Measurements from ENCODE around the gene SLC17A8. TPM values are rescaled to one million over a fixed set of nuclear protein-coding genes. Genes with fewer than 3 reads are reported as not detected.

Gene SLC17A8
- total RNA-seq, 1 donor from 2014 or later: 2.6 TPM

DNA sequence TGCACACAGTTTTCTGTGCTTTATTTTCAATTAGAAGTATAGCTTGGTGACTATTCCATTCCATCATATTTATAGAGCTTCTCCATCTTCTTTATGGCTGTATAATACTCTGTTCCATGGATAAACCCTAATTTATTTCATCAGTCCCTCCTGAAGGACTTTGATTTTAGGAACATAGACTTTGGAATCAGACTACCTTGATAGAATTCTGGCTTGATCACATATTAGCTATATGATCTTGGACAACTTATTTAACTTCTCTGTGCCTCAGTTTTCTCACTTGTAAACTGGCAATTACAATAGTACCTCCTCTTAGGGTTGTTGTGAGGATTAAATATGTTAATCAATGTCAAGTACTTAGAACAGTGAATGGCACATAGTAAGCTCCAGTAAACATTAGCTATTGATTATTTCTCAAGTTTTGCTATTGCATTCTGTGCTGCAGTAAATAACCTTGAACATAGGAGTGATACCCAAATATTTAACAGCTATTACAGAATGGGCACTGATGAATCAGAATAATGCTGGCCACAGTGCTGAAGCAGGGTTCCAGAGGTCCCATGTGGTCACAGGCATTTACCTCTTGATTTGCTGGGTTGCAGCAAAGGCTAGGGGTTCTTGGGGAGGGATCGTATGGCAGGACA, 104.6 kb downstream of the SLC17A8 start:
- Mint-ChIP-seq H3K27me3 (no peaks in the 10 kb centered on the region), H3K36me3 (no peaks in the 10 kb centered on the region), H3K9me3 (no peaks in the 10 kb centered on the region), H3K4me3 (no peak overlapping the region), H3K4me1 (ENCODE audit: unreplicated experiment) (no peaks in the 10 kb centered on the region), H3K27ac (no peak overlapping the region)
- TF ChIP-seq, protein P1, sequence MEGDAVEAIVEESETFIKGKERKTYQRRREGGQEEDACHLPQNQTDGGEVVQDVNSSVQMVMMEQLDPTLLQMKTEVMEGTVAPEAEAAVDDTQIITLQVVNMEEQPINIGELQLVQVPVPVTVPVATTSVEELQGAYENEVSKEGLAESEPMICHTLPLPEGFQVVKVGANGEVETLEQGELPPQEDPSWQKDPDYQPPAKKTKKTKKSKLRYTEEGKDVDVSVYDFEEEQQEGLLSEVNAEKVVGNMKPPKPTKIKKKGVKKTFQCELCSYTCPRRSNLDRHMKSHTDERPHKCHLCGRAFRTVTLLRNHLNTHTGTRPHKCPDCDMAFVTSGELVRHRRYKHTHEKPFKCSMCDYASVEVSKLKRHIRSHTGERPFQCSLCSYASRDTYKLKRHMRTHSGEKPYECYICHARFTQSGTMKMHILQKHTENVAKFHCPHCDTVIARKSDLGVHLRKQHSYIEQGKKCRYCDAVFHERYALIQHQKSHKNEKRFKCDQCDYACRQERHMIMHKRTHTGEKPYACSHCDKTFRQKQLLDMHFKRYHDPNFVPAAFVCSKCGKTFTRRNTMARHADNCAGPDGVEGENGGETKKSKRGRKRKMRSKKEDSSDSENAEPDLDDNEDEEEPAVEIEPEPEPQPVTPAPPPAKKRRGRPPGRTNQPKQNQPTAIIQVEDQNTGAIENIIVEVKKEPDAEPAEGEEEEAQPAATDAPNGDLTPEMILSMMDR (conservative IDR thresholded peaks at IDR 0.05): no peak
- no peak for DNase-seq (ENCODE audit: extremely low spot score, unreplicated experiment)

DNA sequence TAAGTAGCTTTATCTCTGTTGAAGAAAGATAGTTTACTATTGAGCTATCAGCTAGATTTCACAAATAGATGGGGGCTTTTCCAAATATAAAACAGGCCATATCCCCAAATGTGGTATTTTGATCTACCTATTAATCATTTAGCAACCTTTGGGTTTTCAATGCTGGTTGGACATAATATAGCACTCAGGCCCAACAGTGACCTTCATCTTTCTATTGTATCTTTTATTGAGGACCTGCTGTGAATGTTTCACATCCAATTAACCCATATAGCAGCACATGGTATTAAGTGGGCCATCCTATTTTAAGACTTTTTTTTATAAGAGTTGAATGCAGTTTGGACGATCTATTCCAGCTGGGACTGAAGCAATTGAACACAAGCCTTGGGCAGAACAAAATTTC, 106.8 kb downstream of the SLC17A8 start:
- Mint-ChIP-seq H3K27me3 (no peaks in the 10 kb centered on the region), H3K4me1 (ENCODE audit: unreplicated experiment) (no peaks in the 10 kb centered on the region), H3K27ac (no peak overlapping the region), H3K9me3 (no peaks in the 10 kb centered on the region), H3K36me3 (no peaks in the 10 kb centered on the region), H3K4me3 (no peak overlapping the region)
- TF ChIP-seq, protein P1 (conservative IDR thresholded peaks at IDR 0.05): no peak
- DNase-seq (ENCODE audit: extremely low spot score, unreplicated experiment): no peak

DNA sequence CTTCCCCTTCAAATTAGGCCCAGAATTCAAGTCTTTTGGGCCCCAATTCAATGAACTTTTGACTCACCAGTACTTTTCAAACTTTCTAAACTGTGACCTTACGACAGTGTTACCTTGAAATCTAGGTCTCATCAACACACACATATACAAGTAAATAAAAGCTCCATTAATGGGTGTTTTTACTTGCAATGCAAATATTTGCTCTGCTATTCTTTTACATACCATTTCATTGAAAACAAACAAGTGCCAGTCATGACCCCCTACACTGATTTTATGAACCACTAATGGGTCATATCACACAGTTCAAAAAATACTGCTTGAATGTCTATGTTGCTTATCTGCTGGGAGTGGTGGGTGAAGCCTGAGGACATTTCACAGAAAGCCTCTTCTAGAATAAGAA, 107.7 kb downstream of the SLC17A8 start:
- no peaks in the 10 kb centered on the region for H3K36me3 Mint-ChIP-seq
- H3K4me3 Mint-ChIP-seq: no peak overlapping the region
- no peak for DNase-seq (ENCODE audit: extremely low spot score, unreplicated experiment)
- H3K4me1 Mint-ChIP-seq (ENCODE audit: unreplicated experiment): no peaks in the 10 kb centered on the region
- H3K27ac Mint-ChIP-seq: no peak overlapping the region
- H3K27me3 Mint-ChIP-seq: no peaks in the 10 kb centered on the region
- H3K9me3 Mint-ChIP-seq: no peaks in the 10 kb centered on the region
- TF ChIP-seq, protein P1 (conservative IDR thresholded peaks at IDR 0.05): no peak

- Mint-ChIP-seq H3K36me3 (no peaks in the 10 kb centered on the region), H3K27me3 (peaks cover 3% of the 10 kb centered on the region), H3K9me3 (no peaks in the 10 kb centered on the region), H3K27ac (no peak overlapping the region), H3K4me1 (ENCODE audit: unreplicated experiment) (no peaks in the 10 kb centered on the region), H3K4me3 (no peak overlapping the region)
- no peak for DNase-seq (ENCODE audit: extremely low spot score, unreplicated experiment)
- TF ChIP-seq, protein P1 (conservative IDR thresholded peaks at IDR 0.05): no peak
Measured at GRCh38 chr12:100468126-100468525, 111.3 kb downstream of the SLC17A8 start.

Other genes with a start within 250 kb of the SLC17A8 start
- gene BLTP3B, start 214.2 kb upstream of the SLC17A8 start, total RNA-seq (ENCODE audit: low replicate concordance): 12.0 and 19.5 TPM in 2 replicates
- 24.1 and 32.9 TPM in 2 replicates for gene ACTR6, start 156.3 kb upstream of the SLC17A8 start, total RNA-seq (ENCODE audit: low replicate concordance)
- gene DEPDC4, start 90.0 kb upstream of the SLC17A8 start, total RNA-seq (ENCODE audit: low replicate concordance): 1.6 and 2.6 TPM in 2 replicates
- 53.9 and 61.3 TPM in 2 replicates for gene SCYL2, start 89.9 kb upstream of the SLC17A8 start, total RNA-seq (ENCODE audit: low replicate concordance)
- 2.1 and 9.5 TPM in 2 replicates for gene NR1H4, start 116.8 kb downstream of the SLC17A8 start, total RNA-seq (ENCODE audit: low replicate concordance)
- gene GAS2L3, start 216.6 kb downstream of the SLC17A8 start, total RNA-seq (ENCODE audit: low replicate concordance): 27.5 and 29.4 TPM in 2 replicates